ENCODE results near the gene PLOD2.

Gene PLOD2

DNA sequence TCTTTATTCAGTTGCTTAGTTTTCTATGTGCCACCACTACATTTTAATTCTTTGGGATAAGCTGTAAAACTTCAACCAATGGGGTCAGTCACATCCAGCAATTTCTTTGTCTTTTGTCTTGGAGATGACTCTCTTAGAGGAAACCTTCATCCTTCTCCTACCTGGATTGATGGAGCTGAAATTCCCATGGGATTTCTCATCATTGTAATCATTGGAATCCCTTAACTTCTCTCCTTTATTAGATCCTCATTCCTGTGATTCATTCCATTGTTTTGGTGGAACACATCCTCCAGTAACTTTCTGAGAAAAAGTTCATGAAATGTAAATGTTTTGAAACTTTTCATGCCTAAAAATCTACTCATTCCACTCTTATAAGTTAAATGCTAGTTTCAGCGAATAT is 9.6 kb upstream of the PLOD2 start:
- Histone ChIP-seq H3K4me3 (ENCODE audit: low read length, poor library complexity, severe bottlenecking) (no peak overlapping the region), H3F3A (ENCODE audit: low read depth) (no peaks in the 10 kb centered on the region), H3K4me1 (ENCODE audit: insufficient read depth, low read length, poor library complexity, severe bottlenecking) (no peaks in the 10 kb centered on the region), H4K20me1 (ENCODE audit: insufficient read depth, low read length, poor library complexity, severe bottlenecking) (no peaks in the 10 kb centered on the region), H3K79me2 (ENCODE audit: insufficient read depth, low read length) (no peaks in the 10 kb centered on the region), H3K4me2 (ENCODE audit: low read depth, low read length, poor library complexity, severe bottlenecking) (no peak overlapping the region), H3K9me2 (replicated peaks; ENCODE audit: low read depth, low read length) (no peaks in the 10 kb centered on the region), H3K9ac (ENCODE audit: low read depth, low read length, poor library complexity, severe bottlenecking) (no peak overlapping the region), H3K27me3 (ENCODE audit: insufficient read depth, low read length, poor library complexity, severe bottlenecking) (no peaks in the 10 kb centered on the region), H3K9me3 (ENCODE audit: insufficient read depth, low read depth, low read length) (no peaks in the 10 kb centered on the region), H2AFZ (ENCODE audit: low read length) (no peak overlapping the region), H3K36me3 (ENCODE audit: insufficient read depth, low read length) (no peaks in the 10 kb centered on the region)
- TF ChIP-seq EZH2phosphoT487 (IDR thresholded peaks at IDR 0.05; ENCODE audit: borderline replicate concordance), result no peak
- TF ChIP-seq, protein P1, sequence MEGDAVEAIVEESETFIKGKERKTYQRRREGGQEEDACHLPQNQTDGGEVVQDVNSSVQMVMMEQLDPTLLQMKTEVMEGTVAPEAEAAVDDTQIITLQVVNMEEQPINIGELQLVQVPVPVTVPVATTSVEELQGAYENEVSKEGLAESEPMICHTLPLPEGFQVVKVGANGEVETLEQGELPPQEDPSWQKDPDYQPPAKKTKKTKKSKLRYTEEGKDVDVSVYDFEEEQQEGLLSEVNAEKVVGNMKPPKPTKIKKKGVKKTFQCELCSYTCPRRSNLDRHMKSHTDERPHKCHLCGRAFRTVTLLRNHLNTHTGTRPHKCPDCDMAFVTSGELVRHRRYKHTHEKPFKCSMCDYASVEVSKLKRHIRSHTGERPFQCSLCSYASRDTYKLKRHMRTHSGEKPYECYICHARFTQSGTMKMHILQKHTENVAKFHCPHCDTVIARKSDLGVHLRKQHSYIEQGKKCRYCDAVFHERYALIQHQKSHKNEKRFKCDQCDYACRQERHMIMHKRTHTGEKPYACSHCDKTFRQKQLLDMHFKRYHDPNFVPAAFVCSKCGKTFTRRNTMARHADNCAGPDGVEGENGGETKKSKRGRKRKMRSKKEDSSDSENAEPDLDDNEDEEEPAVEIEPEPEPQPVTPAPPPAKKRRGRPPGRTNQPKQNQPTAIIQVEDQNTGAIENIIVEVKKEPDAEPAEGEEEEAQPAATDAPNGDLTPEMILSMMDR (conservative IDR thresholded peaks at IDR 0.05; ENCODE audit: low read length), result no peak

DNA sequence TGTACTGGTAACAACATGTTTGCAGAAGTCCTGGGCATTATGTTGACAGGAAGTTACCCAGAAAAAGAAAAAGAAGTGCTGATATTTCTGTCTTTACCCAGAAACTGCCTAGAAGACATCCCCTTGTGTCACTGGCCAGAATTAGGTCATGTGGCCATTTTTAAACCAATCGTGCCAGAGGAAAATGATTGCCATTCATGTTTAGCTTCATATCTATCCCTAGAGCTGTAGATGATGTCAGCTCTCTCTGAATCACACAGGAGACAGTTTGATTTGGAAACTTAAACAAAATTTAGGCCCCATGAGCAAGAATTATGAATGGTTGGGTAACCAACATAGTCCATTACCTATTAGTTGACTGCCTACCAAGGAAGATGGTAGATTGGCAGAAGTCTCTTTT is 8.9 kb upstream of the PLOD2 start:
- Histone ChIP-seq H2AFZ (ENCODE audit: low read length) (no peak overlapping the region), H3K79me2 (ENCODE audit: insufficient read depth, low read length) (no peaks in the 10 kb centered on the region), H4K20me1 (ENCODE audit: insufficient read depth, low read length, poor library complexity, severe bottlenecking) (no peaks in the 10 kb centered on the region), H3K9ac (ENCODE audit: low read depth, low read length, poor library complexity, severe bottlenecking) (no peak overlapping the region), H3K9me3 (ENCODE audit: insufficient read depth, low read depth, low read length) (no peaks in the 10 kb centered on the region), H3F3A (ENCODE audit: low read depth) (no peaks in the 10 kb centered on the region), H3K27me3 (ENCODE audit: insufficient read depth, low read length, poor library complexity, severe bottlenecking) (no peaks in the 10 kb centered on the region), H3K9me2 (replicated peaks; ENCODE audit: low read depth, low read length) (no peaks in the 10 kb centered on the region), H3K4me2 (ENCODE audit: low read depth, low read length, poor library complexity, severe bottlenecking) (no peak overlapping the region), H3K36me3 (ENCODE audit: insufficient read depth, low read length) (no peaks in the 10 kb centered on the region), H3K4me1 (ENCODE audit: insufficient read depth, low read length, poor library complexity, severe bottlenecking) (no peaks in the 10 kb centered on the region), H3K4me3 (ENCODE audit: low read length, poor library complexity, severe bottlenecking) (no peak overlapping the region)
- TF ChIP-seq EZH2phosphoT487 (IDR thresholded peaks at IDR 0.05; ENCODE audit: borderline replicate concordance), result no peak
- TF ChIP-seq, protein P1 (conservative IDR thresholded peaks at IDR 0.05; ENCODE audit: low read length), result no peak

DNA sequence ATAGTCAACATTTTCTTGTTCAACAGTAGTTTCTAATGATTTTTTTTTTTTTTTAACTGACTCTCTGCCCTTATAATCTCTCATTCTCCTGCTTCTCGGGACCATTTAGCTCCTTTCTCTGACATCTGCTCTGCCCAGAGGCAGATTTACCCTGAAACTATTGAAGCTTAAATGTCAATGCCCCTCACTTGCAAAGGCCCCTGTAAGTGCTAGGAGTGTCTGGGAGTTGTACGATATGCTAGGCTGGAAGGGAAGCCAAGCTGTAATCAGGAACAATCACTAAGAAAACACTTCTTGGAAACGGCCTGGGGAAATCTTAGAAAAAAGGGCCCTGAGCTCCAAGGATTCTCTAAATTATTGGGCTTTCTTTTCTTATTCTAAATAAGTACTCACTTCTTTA is 5.8 kb upstream of the PLOD2 start:
- Histone ChIP-seq H3K79me2 (ENCODE audit: insufficient read depth, low read length) (no peaks in the 10 kb centered on the region), H3K4me2 (ENCODE audit: low read depth, low read length, poor library complexity, severe bottlenecking) (no peak overlapping the region), H3K4me1 (ENCODE audit: insufficient read depth, low read length, poor library complexity, severe bottlenecking) (no peaks in the 10 kb centered on the region), H3K27me3 (ENCODE audit: insufficient read depth, low read length, poor library complexity, severe bottlenecking) (no peaks in the 10 kb centered on the region), H3F3A (ENCODE audit: low read depth) (no peaks in the 10 kb centered on the region), H3K9me3 (ENCODE audit: insufficient read depth, low read depth, low read length) (no peaks in the 10 kb centered on the region), H4K20me1 (ENCODE audit: insufficient read depth, low read length, poor library complexity, severe bottlenecking) (no peaks in the 10 kb centered on the region), H3K4me3 (ENCODE audit: low read length, poor library complexity, severe bottlenecking) (no peak overlapping the region), H3K9me2 (replicated peaks; ENCODE audit: low read depth, low read length) (no peaks in the 10 kb centered on the region), H3K9ac (ENCODE audit: low read depth, low read length, poor library complexity, severe bottlenecking) (no peak overlapping the region), H3K36me3 (ENCODE audit: insufficient read depth, low read length) (no peaks in the 10 kb centered on the region), H2AFZ (ENCODE audit: low read length) (no peak overlapping the region)
- TF ChIP-seq EZH2phosphoT487 (IDR thresholded peaks at IDR 0.05; ENCODE audit: borderline replicate concordance), result no peak
- TF ChIP-seq, protein P1 (conservative IDR thresholded peaks at IDR 0.05; ENCODE audit: low read length), result no peak
